Mucosa of descending colon (tissue), 3 donors: Measurements from ENCODE around the gene PTPRJ. TPM values are rescaled to one million over a fixed set of nuclear protein-coding genes. Genes with fewer than 3 reads are reported as not detected.
A peak's percentile ranks its signal among the peaks of the same experiment; 100 is the strongest.

Experiments used
- ATAC-seq: fragments of 200-7000 bp; cut with Tn5 transposase; one replicate; pipeline ENCODE4 v1.9.1; 2020; ENCODE audit warnings: mild to moderate bottlenecking, moderate library complexity
- DNase-seq, 3 donors: peaks; one replicate each; pipeline ENCODE4 v3.0.0-alpha.2; 2020
- H3K36me3 ChIP-seq: fragments of 200-600 bp; one replicate; pipeline ENCODE4 v1.8.0; 2021; ENCODE audit warnings: low read depth, mild to moderate bottlenecking
- H3K4me1 ChIP-seq: fragments of 200-600 bp; one replicate; pipeline ENCODE4 v1.8.0; 2021; ENCODE audit warnings: low read depth, mild to moderate bottlenecking
- H3K4me3 ChIP-seq: fragments of 200-600 bp; one replicate; pipeline ENCODE4 v1.8.0; 2021; ENCODE audit warnings: mild to moderate bottlenecking
- H3K9me3 ChIP-seq: fragments of 200-600 bp; one replicate; pipeline ENCODE4 v1.8.0; 2021; ENCODE audit warnings: mild to moderate bottlenecking
- intact Hi-C, 2 donors: fragments of 100-400 bp; cut with DNase I in 1 of 2; cut with micrococcal nuclease in 1 of 2; formaldehyde crosslinking; loops; one replicate each; pipeline versions ENCODE4 v1.11.0 to v1.11.1; 2022; cut with DNase I, micrococcal nuclease
- total RNA-seq, 3 donors: library from RNA; stranded (reverse); fragmentation: NEBNext Ultra II Directional in 2 of 3; extraction: Animal tissue kit (Norgen Biotek cat#: 25700) in 2 of 3; gene quantifications; one replicate each; pipeline versions ENCODE4 v1.2.1 to v1.2.4, GENCODE V29; 2021 to 2023
- TF ChIP-seq, protein P1 (sequence below): fragments of 200-600 bp; IDR thresholded peaks from one replicate; pipeline ENCODE4 v1.8.0; 2022; ENCODE audit warnings: antibody characterized with exemption, mild to moderate bottlenecking
- donor health status: DM: no; HTN: no; CAD: no; lungs with moderate emphysema.
- donor health status: DM: no; HTN: no; CAD: no.
- donor health status: DM: no; HTN: yes; CAD: no.

PTPRJ gene
- total RNA-seq, 3 donors from 2014 or later, result 27.8 to 54.6 (median 44.0) TPM

DNA sequence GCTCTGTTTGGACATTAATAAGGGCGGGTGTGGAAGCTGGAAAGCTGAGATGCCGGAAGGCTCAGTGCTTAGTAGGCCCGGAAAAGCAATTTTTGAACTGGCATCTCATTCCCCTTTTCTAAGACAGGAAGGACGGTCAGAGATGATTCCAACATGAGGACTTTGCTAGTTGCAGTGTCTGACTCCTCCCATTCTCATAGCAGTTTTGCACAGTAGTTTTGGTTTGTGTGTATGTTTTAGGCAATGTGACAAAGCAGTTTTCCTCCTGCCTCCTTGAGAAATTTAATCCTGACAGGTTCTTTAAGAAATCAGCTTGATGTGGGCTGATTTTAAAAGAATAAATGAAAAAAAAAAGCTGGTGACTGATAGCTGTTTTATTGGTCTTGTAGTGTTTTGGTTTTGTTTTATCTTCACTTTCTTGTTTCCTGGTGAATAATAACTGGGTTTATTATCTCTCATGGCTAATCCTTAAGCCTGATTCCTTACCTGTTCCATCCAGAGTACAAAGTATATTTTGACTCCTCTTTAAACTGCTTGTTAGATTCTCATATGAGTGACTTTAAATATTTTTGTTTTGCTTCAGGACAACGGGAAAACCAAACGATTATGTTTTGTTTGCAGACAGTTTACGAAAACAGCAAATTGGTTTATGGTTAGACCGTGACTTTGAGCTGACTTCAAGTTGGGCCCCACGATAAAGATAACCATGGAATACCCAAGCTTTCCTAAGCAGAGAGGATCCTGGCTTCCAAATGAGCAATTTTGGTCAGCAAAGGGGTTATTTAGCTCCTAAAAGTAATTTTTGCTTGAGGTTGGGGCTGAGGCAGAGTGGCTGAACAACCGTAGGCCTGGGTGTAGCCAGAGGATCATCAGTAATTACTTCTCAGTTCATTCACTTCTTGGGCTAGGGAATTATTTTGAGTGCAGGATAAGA lies 3.4 kb downstream of the PTPRJ start:
- TF ChIP-seq, protein P1, sequence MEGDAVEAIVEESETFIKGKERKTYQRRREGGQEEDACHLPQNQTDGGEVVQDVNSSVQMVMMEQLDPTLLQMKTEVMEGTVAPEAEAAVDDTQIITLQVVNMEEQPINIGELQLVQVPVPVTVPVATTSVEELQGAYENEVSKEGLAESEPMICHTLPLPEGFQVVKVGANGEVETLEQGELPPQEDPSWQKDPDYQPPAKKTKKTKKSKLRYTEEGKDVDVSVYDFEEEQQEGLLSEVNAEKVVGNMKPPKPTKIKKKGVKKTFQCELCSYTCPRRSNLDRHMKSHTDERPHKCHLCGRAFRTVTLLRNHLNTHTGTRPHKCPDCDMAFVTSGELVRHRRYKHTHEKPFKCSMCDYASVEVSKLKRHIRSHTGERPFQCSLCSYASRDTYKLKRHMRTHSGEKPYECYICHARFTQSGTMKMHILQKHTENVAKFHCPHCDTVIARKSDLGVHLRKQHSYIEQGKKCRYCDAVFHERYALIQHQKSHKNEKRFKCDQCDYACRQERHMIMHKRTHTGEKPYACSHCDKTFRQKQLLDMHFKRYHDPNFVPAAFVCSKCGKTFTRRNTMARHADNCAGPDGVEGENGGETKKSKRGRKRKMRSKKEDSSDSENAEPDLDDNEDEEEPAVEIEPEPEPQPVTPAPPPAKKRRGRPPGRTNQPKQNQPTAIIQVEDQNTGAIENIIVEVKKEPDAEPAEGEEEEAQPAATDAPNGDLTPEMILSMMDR, result no peak
- intact Hi-C loops, result no loop called here
- no peaks in the 10 kb centered on the region for H3K36me3 ChIP-seq
- no peak overlapping the region for H3K4me3 ChIP-seq
- peaks cover 48% of the 10 kb centered on the region for H3K4me1 ChIP-seq
- H3K9me3 ChIP-seq, result no peaks in the 10 kb centered on the region
- no peak for ATAC-seq
- DNase-seq, result peak in 1 of 3 donors; percentile 9

DNA sequence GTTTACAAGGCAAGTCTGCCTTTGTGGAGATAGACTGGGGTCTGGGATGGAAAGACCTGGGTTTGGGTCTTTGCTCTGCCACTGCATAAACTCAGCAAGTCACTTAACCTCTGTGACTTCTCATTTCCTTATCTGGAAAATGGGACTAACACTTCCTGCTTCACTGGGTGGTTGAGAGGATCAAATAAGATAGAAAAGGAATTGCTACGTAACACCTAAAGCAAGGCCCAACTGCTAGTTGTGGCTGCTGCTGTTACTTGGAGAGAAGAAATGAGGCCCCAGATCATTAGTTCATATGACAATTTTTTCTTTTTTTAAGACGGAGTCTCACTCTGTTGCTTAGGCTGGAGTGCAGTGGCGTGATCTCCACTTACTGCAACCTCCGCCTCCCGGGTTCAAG lies 5.9 kb downstream of the PTPRJ start:
- H3K4me3 ChIP-seq, result no peak overlapping the region
- no peaks in the 10 kb centered on the region for H3K36me3 ChIP-seq
- ATAC-seq, result peak; percentile 57
- TF ChIP-seq, protein P1, result no peak
- H3K9me3 ChIP-seq, result no peaks in the 10 kb centered on the region
- intact Hi-C loops, result no loop called here
- H3K4me1 ChIP-seq, result peaks cover 68% of the 10 kb centered on the region
- no peak for DNase-seq

DNA sequence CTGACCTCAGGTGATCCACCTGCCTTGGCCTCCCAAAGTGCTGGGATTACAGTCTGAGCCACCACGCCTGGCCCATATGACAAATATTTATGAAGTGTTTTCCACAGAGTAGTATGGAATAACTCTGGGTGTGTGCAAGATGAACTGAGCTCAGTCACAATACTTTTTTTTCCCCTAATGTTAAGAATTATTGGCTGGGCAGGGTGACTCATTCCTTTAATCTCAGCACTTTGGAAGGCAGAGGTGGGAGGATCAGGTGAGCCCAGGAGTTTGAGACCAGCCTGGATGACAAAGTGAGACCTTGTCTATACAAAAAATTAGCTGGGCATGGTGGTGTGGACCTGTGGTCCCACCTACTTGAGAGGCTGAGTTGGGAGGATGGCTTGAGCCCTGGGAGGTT lies 6.4 kb downstream of the PTPRJ start:
- Histone ChIP-seq H3K36me3 (no peaks in the 10 kb centered on the region), H3K9me3 (no peaks in the 10 kb centered on the region), H3K4me3 (no peak overlapping the region), H3K4me1 (peaks cover 66% of the 10 kb centered on the region)
- intact Hi-C loops, result no loop called here
- TF ChIP-seq, protein P1, result no peak
- DNase-seq, result no peak
- ATAC-seq, result peak; percentile 57

DNA sequence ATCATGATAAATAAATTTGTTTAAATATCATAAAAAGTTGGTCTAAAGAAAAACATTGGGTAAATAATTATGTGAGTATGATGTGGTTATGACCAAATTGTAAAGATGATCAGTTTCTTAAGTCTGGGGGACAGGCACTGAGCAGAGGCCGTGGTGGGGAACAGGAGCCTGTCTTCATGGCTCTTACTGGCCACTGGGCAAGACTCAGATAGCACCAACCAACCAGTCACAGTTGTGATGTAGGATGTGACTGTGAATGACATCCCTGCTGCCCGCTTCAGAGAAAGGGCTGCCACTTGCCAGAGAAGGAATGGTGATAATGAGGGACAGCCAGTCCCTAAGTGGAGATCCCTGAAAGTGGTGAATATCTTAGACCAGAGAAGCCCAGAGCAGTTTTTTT lies 7.0 kb downstream of the PTPRJ start:
- Histone ChIP-seq H3K4me3 (no peak overlapping the region), H3K36me3 (no peaks in the 10 kb centered on the region), H3K4me1 (peaks cover 64% of the 10 kb centered on the region), H3K9me3 (no peaks in the 10 kb centered on the region)
- ATAC-seq (peak; percentile 22), DNase-seq (no peak)
- intact Hi-C loops, result no loop called here
- TF ChIP-seq, protein P1, result no peak

DNA sequence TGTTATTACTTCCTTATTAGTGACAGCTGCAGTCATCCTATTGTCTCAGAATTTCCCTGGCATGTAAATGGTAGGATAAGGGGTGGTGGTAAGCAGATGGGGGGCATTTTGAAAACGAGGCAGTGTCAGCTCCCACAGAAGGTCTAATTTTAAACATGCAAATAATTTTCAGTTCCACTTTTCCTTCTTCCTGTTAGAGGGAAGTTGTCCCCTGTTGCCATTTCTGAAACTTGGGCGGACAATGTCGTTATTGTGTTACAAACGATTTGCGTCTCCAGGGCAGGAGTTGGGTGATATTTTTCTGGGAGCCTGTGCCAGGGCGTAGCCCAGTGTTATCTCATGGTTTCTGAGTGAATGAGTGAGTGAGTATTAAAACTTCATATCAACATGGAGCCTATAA lies 7.4 kb downstream of the PTPRJ start:
- no peaks in the 10 kb centered on the region for H3K36me3 ChIP-seq
- H3K4me1 ChIP-seq, result peaks cover 64% of the 10 kb centered on the region
- TF ChIP-seq, protein P1, result no peak
- intact Hi-C loops, result no loop called here
- no peaks in the 10 kb centered on the region for H3K9me3 ChIP-seq
- DNase-seq (peak in 2 of 3 donors; percentile 50 to 53), ATAC-seq (peak; percentile 54)
- H3K4me3 ChIP-seq, result no peak overlapping the region
